ENCODE data around the gene CCNI.

DNA sequence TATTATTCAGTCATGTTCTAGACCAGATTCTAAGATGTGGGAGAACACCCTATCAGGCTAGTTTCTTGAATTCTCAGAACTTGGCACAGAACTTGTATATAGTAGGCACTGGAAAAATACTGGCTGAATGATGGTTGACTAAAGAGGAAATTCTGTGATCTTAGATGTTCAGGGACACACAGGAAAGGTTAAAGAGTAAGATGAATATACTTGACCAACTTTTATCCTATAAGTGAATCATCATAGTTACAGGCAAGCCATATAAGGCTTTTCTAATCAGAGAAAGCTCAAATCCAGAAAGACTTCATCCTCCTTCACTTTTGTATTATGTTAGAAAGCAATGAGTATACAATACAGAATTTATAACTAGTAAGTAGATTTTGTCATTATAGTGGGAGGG lies 72.4 kb downstream of the CCNI start:
- no peak for TF ChIP-seq POLR2A (IDR thresholded peaks at IDR 0.05)
- TF ChIP-seq, protein P1, sequence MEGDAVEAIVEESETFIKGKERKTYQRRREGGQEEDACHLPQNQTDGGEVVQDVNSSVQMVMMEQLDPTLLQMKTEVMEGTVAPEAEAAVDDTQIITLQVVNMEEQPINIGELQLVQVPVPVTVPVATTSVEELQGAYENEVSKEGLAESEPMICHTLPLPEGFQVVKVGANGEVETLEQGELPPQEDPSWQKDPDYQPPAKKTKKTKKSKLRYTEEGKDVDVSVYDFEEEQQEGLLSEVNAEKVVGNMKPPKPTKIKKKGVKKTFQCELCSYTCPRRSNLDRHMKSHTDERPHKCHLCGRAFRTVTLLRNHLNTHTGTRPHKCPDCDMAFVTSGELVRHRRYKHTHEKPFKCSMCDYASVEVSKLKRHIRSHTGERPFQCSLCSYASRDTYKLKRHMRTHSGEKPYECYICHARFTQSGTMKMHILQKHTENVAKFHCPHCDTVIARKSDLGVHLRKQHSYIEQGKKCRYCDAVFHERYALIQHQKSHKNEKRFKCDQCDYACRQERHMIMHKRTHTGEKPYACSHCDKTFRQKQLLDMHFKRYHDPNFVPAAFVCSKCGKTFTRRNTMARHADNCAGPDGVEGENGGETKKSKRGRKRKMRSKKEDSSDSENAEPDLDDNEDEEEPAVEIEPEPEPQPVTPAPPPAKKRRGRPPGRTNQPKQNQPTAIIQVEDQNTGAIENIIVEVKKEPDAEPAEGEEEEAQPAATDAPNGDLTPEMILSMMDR (IDR thresholded peaks at IDR 0.05), result no peak
- no peak for TF ChIP-seq EP300 (IDR thresholded peaks at IDR 0.05)
